HG03097 (cell line): ENCODE results near the gene VRTN.
"Not testable (repeated sequence)": the region's sequence is repeated elsewhere in the genome, so short reads cannot be mapped to it uniquely, and the experiment has no call there.

ENCODE experiments used
- ATAC-seq: cut with Tn5 transposase; IDR thresholded peaks from one replicate; pipeline ENCODE4 v1.9.1; 2021; ENCODE audit not compliant: unreplicated experiment, low FRiP score

Gene VRTN

DNA sequence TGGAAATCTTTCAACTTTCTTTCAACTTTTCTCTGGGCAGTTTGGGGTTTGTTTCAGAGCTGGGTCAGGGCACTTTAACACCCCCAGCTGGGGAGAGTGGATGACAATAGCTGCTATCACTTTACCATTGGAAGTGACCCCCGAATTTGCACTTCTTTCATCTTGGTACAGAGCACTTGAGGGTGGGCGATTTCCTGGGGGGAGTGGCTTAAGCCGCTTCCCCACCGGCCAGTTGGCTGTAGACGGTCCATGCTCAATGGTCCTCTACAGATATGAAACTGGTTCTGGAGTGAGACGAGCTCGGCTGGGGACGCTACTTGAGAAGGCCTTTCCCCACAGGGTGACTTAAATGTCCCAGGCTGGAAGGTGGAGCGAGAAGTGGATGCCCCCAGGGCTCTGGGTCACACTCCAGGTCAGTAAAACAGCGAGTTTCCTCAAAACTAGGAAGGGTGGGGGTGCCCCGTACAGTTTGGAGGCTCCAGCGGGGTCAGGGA, at the start of gene VRTN:
VRTN (plus strand) TSS at position 231 of the 494 bp plus-strand sequence. CDS start 8,313 bp downstream, outside the sequence.
- no peak for ATAC-seq

- ATAC-seq, result no peak
These were observed 49.2 kb upstream of the VRTN start for GRCh38 chr14:74299061-74299545.

- ATAC-seq, result no peak
These were observed 46.6 kb upstream of the VRTN start for GRCh38 chr14:74301594-74302151.

- peak; percentile 29 for ATAC-seq
These were observed 46.1 kb upstream of the VRTN start for GRCh38 chr14:74302152-74302628.

GRCh38 chr14:74302634-74303569, 45.4 kb upstream of the VRTN start, which contains the start of gene ABCD4:
ABCD4 (minus strand) TSS chr14:74302934; CDS start chr14:74302912, 22 bp downstream.
- peak; percentile 94 for ATAC-seq

- no peak for ATAC-seq
These were observed 39.6 kb upstream of the VRTN start for GRCh38 chr14:74308695-74309094.

GRCh38 chr14:74309125-74310022, 38.9 kb upstream of the VRTN start:
- no peak for ATAC-seq

GRCh38 chr14:74312161-74312560, 36.1 kb upstream of the VRTN start:
- no peak for ATAC-seq

DNA sequence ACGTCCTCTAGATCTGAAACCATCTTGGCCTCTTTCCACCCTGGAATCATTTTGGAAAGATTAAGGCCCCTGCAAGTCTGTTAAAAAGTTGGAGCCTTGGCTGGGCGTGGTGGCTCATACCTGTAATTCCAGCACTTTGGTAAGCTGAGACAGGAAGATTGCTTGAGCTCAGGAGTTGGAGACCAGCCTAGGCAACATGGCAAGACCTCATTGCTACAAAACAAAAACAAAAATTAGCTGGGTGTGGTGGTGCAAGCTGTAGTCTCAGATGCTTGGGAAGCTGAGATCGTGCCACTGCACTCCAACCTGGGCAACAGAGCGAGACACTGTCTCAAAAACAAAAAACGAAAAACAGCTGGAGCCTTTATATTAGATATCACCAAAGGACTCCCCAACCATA, 34.7 kb upstream of the VRTN start:
- ATAC-seq, result no peak

DNA sequence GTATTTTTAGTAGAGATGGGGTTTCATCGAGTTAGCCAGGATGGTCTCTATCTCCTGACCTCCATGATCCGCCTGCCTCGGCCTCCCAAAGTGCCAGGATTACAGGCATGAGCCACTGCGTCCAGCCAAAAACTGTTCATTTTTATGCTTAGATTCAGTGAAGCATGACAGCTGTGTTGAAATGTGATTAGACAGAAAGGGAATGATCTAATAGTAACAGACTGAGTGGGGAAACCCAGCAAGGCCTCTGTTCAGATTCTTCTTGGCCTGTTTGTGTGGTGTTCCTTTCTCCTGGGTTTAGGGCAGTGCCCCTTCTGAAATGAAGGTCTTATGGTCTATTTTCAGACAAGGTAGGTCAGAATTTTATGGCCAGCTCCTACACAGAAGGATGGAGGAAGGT, 33.7 kb upstream of the VRTN start:
- ATAC-seq, result no peak

- ATAC-seq, result no peak
These were observed 23.3 kb upstream of the VRTN start for GRCh38 chr14:74324931-74325361.

GRCh38 chr14:74325446-74325845, 22.8 kb upstream of the VRTN start:
- ATAC-seq, result no peak

GRCh38 chr14:74326369-74327152, 21.7 kb upstream of the VRTN start:
- ATAC-seq, result no peak

- ATAC-seq, result not testable (repeated sequence)
These were observed 18.2 kb upstream of the VRTN start for GRCh38 chr14:74329950-74330552.

- no peak for ATAC-seq
These were observed 14.4 kb upstream of the VRTN start for GRCh38 chr14:74333909-74334308.

GRCh38 chr14:74346341-74346740, 1.9 kb upstream of the VRTN start:
- ATAC-seq, result no peak

DNA sequence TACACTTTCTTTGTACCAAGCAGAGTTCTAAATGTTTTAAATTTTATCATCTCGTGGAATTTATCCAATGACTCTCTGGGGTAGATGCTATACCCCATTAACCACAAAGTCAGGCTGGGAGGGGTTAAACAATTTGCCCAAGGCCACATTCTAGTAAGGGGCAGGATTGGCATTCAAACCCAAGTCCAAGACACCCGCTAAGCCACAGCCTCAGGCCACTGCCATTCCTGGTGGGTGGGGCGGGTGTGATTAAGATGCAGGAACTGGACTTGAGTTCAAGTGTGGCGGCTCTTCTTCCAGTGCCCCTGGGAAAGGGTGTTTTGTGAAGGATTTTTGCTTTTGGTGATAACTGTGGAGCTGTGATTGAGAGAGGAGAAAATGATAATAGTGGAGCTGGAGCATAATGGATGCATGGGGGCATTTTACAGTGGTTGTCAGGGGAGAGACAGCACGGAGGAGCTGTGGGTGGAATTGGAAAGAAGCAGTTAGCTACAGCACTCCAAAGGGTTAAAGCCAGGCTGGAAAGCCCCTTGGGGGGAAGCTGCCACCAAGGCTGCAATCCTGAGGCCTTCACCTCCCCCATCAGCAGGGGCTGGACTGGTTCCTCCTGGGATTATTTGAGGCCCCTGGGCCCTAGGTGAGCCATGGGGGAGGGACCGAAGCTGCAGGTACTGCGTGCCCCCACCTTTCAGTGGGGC, 1.0 kb upstream of the VRTN start:
- ATAC-seq, result no peak

- ATAC-seq, result no peak
These were observed 523 bp upstream of the VRTN start for GRCh38 chr14:74347795-74348100.
